ENCODE data around the gene CCNB1IP1.
"Not testable (repeated sequence)": the region's sequence is repeated elsewhere in the genome, so short reads cannot be mapped to it uniquely, and the experiment has no call there.

The CCNB1IP1 gene

DNA sequence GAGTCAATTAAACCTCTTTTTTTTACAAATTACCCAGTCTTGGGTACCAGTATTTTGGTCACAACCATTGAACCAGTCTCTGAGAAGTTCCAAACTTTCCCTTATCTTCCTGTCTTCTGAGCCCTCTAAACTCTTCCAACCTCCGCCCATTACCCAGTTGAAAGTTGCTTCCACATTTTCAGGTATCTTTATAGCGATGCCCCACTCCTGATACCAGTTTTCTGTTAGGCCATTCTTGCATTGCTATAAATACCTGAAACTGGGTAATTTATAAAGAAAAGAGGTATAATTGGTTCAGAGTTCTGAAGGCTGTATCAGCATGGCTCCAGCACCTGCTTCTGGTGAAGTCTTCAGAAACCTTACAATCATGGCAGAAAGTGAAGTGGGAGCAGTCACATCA, 59.0 kb downstream of the CCNB1IP1 start:
- DNase-seq = no peak
- in situ Hi-C loops (cut with MboI; ENCODE audit: low pct_unique_long_range_greater_than_20kb, low sequenced_read_pairs) = no loop called here

- DNase-seq; in situ Hi-C loops (cut with MboI; ENCODE audit: low pct_unique_long_range_greater_than_20kb, low sequenced_read_pairs): not testable (repeated sequence)
Observed at GRCh38 chr14:20264361-20264760, 68.7 kb downstream of the CCNB1IP1 start.

- DNase-seq = no peak
Observed at GRCh38 chr14:20262642-20263128, 70.4 kb downstream of the CCNB1IP1 start.

More at GRCh38 chr14:20262642-20263128, 70.4 kb downstream of the CCNB1IP1 start:
- in situ Hi-C loops (cut with MboI; ENCODE audit: low pct_unique_long_range_greater_than_20kb, low sequenced_read_pairs) = no loop called here
